Activated T-cell treated with anti-CD3 and anti-CD28 coated beads, Interleukin-2, amount 50 U/mL, for 48 hours (primary cell): ENCODE results near the gene PLBD2.

Source experiments
- DNase-seq, 2 experiments: peaks; one replicate each; pipeline ENCODE4 v3.0.0-alpha.2; 2020

PLBD2 gene

DNA sequence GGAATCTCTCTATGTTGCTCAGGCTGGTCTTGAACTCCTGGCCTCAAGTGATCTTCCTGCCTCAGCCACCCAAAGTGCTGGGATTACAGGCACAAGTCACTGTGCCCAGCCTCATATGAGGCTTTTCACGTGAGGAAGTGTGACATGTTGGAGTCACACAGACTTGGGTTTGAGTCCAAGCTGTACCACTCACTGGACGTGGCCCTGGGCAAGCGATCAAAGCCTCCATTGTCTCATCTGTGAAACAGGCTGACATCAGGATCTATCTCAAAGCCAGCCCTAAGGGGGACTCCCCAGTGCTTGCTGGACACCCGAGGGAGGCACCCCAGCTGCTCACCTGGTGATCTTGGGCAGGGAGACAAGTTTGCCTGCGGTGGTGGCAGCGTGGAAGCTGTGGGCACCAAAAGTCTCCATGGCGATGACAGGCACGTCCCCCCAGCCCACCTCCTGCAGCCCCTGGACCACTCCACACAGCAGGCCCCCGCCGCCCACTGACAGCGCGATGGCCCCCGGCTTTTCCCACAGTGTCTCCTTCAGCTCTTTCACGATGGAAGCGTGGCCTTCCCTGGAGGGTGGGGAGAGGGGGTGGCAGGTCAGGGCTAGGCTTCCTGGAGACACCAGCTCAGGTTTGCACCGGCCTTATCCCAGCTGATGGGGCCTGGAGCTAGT, 38.6 kb downstream of the PLBD2 start:
- DNase-seq = no peak

DNA sequence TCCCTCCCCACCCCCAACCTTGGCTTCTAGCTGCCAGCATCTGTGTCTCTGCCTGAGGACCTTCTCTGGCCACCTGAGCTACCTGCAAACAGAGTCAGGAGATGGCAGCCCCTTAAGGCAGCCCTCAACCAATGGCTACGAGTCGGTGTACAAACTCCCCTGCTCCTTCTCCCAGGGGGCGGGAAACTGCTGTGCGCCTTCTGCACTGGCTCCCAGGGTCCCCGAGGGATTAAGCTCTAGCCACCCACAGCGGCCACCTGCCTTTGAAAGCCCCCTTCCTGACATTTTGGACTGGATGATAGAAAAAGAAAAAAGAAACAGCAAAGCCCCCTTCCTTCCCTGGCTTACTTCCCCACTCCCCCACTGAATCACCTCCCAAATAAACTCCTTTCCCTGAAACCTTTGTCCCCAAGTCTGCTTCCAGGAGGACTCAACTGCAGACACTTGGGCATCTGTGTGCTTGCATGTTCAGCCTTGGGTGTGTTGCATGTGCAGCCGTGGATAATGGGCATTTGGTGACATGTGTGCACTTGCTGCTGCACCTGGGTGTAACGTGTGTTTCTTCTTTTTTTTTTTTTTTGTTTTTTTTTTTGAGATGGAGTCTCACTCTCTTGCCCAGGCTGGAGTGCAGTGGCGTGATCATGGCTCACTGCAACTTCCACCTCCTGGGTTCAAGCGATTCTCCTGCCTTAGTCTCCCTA, 39.3 kb downstream of the PLBD2 start:
- DNase-seq = no peak

GRCh38 chr12:113398346-113399290, 40.2 kb downstream of the PLBD2 start:
- DNase-seq = no peak

DNA sequence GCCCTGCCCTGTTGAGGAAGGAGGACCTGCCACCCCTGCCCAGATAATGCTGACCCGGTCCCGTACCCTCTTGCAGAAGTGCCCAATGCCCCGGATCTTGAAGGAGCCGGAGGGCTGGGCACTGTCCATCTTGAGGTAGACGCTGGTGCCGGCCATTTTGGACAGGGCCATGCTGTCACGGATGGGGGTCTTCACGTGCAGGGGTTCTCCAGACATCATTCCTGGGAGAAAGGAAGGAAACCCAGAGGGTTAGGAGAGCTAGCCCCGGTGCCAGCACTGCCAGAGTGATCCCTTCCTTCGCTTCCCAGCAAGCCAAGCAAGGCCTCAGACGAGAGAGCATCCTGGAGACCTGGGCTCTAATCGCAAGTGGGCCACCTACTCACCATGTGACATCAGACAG, 41.1 kb downstream of the PLBD2 start:
- no peak for DNase-seq

DNA sequence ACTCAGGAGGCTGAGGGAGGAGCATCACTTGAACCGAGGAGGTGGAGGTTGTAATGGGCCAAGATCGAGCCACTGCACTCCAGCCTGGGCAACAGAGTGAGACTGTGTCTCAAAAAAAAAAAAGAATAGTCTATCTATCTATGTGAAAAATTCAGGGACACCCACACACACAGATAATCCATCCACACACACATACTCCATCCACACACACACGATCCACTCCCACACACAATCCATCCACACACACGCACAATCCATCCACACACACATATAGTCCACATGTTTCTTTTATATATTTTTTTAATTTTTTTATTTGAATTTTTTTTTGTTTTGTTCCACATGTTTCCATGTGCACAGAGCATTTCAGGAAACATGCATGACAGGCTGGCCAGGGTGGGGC, 42.0 kb downstream of the PLBD2 start:
- no peak for DNase-seq

GRCh38 chr12:113401066-113402000, 42.9 kb downstream of the PLBD2 start:
- DNase-seq = no peak

DNA sequence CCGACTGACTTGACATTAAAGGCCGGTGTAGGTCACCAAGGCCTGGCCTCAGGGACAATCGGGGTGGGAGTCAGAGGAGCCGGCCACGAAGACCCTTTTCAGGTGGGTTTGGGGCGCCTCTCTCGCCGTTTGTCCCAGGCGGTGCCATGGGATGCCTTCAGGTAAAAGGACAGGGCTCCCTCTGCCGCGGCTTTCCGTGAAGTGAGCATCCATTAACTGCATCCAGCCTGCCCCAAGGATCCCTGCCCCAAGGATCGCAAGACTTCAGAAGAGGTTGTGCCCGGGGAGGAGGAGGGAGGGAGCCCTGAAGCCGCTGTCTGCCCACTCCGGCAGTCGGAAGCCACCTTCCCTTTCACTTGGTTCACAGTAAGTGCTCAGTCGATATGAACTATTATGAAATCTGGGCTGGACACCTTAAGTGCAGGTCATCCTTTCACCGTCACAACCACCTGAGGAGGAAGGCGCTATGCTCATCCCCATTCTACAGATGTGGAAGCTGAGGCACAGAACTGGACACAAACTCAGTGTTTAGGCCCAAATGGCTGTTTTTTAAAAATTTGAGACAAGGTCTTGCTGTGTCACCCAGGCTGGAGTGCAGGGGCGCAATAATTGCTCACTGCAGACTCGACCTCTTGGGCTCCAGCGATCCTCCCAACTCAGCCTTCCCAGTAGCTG, 44.3 kb downstream of the PLBD2 start:
- no peak for DNase-seq

GRCh38 chr12:113403435-113404415, 45.3 kb downstream of the PLBD2 start, which contains the start of gene SDS:
Gene SDS (minus strand): TSS chr12:113403887. CDS start chr12:113399708, 4,179 bp downstream.
- DNase-seq = no peak

- no peak for DNase-seq
These were observed 47.3 kb downstream of the PLBD2 start for GRCh38 chr12:113405694-113406093.

- no peak for DNase-seq
These were observed 49.7 kb downstream of the PLBD2 start for GRCh38 chr12:113407931-113408600.

DNA sequence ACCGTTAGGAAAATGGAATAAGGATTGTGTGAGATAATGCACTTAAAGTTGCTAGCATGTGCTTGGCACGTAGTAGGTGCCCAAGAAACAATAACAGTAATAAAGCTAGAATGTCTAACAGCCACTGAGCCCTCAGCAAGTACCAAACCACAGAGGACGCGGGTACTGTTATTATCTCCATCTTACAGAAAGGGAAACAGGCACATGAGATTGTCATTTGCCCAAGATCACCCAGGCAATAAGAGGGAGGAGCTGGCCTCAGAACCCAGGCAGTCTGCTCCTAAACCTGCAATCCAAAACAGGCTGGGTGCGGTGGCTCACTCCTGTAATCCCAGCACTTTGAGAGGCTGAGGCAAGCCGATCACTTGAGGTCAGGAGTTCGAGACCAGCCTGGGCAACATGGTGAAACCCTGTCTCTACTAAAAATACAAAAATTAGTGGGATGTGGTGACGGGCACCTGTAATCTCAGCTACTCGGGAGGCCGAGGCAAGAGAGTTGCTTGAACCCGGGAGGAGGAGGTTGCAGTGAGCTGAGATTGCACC, 50.4 kb downstream of the PLBD2 start:
- DNase-seq = no peak

- DNase-seq = no peak
These were observed 51.2 kb downstream of the PLBD2 start for GRCh38 chr12:113409462-113410124.

DNA sequence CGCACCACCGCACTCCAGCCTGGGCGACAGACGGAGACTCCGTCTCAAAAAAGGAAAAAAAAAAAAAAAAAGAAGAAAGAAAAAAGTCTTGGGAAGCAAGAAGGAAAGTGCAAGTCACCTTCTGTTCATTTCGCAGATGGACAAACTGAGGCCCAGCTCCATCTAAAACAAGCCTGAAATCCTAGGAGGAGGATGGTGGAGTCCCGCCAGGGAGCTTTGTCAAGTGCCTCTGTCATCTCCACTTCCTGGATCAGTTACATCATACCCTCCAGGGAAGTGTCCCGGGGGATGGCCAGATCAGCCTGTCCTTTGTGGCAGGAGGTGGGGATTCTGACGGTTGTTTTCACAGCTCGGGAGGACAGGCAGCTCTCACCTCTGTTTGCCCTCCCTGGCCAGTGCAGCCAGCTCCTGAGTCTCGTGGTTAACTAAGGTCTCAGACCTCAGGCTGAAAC, 55.1 kb downstream of the PLBD2 start:
- DNase-seq = no peak

GRCh38 chr12:113414519-113415038, 56.2 kb downstream of the PLBD2 start:
- DNase-seq = no peak

DNA sequence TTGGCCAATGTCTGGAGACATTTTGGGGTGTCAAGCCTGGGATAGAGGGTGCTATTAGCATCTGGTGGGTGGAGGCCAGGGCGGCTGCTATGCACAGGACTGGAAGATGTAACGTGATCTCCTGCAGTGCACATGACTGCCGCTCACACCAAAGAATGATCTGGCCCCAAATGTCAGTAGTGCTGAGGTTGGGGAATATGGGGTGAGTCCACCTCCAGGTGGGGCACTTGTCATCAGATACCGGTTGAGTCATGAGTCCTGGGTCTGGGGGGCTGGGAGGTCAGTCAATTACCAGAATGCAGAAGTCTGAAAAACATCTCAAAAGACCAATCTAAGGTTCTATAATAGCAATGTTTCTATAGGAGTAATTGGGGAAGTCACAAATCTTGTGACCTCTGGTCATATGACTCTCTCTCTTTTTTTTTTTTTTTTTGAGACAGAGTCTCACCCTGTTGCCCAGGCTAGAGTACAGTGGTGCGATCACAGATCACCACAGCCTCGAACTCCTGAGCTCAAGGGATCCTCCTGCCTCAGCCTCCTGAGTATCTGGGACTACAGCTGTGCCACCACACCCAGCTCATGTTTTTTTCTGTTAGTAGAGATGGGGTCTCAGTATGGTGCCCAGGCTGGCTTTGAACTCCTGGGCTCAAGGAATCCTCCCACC, 57.8 kb downstream of the PLBD2 start:
- DNase-seq = no peak

GRCh38 chr12:113418213-113418879, 60.0 kb downstream of the PLBD2 start:
- no peak for DNase-seq

GRCh38 chr12:113420996-113421595, 62.7 kb downstream of the PLBD2 start:
- no peak for DNase-seq
